ENCODE data around the gene ARL17B. TPM values are rescaled to one million over a fixed set of nuclear protein-coding genes. Genes with fewer than 3 reads are reported as not detected.

Gene ARL17B
- total RNA-seq, 1 experiment from 2014 or later: 24.0 TPM

DNA sequence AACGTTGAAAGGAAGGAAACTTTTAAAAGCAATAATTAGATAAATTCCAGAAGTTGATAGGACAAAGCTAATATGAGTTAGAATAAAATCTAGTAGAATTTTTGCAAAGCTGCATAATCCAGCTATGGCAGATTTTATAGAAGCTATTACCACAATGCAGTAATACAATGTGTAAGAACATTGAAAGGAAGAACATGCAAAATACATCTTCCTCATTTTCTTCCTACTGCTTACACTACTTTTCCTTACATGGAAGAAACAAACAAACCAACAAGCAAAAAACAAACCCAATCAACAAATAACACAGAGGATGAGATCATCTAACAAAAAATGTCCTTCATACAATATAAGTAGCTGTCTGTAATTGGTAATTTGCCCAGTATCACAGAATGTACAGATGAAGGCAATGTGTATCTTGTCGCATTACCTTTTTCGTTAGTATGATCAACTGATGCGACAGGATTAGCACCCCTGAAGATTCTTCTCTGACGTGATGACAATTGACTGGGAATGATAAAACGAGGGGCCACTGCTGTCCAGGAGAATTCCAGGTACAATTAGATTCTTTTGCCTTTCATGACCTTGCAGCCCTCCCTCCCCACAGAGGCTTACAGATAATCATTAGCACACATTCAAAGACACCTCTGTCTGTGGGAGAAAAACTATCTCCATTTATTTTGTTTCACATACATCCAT lies 87.9 kb downstream of the ARL17B start:
- no peaks in the 10 kb centered on the region for H3K4me1 Mint-ChIP-seq
- peaks cover 15% of the 10 kb centered on the region for H3K27me3 Mint-ChIP-seq (ENCODE audit: low read depth)
- DNase-seq (ENCODE audit: low spot score) (no peak), ATAC-seq (no peak)
- ChIA-PET CTCF (no interaction called here), POLR2A (no interaction called here)
- H3K27ac Mint-ChIP-seq: no peak overlapping the region
- H3K4me3 Mint-ChIP-seq: no peak overlapping the region
- H3K36me3 Mint-ChIP-seq: no peaks in the 10 kb centered on the region
- no peaks in the 10 kb centered on the region for H3K9me3 Mint-ChIP-seq
- TF ChIP-seq NFE2L1 (CRISPR knock-in tag; IDR thresholded peaks at IDR 0.05) (no peak), ATF1 (CRISPR knock-in tag; IDR thresholded peaks at IDR 0.05) (no peak), NFATC4 (CRISPR knock-in tag; IDR thresholded peaks at IDR 0.05) (no peak), TP53 (CRISPR knock-in tag; IDR thresholded peaks at IDR 0.05) (no peak), GRHL2 (CRISPR knock-in tag; IDR thresholded peaks at IDR 0.05; ENCODE audit: insufficient replicate concordance, severe bottlenecking) (no peak), ZNF423 (CRISPR knock-in tag; IDR thresholded peaks at IDR 0.05) (no peak), GTF2I (CRISPR knock-in tag; conservative IDR thresholded peaks at IDR 0.05) (no peak), CBFB (CRISPR knock-in tag; IDR thresholded peaks at IDR 0.05; ENCODE audit: low read depth) (no peak), ZNF671 (CRISPR knock-in tag; IDR thresholded peaks at IDR 0.05) (no peak)
- TF ChIP-seq, protein P1, sequence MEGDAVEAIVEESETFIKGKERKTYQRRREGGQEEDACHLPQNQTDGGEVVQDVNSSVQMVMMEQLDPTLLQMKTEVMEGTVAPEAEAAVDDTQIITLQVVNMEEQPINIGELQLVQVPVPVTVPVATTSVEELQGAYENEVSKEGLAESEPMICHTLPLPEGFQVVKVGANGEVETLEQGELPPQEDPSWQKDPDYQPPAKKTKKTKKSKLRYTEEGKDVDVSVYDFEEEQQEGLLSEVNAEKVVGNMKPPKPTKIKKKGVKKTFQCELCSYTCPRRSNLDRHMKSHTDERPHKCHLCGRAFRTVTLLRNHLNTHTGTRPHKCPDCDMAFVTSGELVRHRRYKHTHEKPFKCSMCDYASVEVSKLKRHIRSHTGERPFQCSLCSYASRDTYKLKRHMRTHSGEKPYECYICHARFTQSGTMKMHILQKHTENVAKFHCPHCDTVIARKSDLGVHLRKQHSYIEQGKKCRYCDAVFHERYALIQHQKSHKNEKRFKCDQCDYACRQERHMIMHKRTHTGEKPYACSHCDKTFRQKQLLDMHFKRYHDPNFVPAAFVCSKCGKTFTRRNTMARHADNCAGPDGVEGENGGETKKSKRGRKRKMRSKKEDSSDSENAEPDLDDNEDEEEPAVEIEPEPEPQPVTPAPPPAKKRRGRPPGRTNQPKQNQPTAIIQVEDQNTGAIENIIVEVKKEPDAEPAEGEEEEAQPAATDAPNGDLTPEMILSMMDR (IDR thresholded peaks at IDR 0.05): no peak
- TF ChIP-seq, protein P2, sequence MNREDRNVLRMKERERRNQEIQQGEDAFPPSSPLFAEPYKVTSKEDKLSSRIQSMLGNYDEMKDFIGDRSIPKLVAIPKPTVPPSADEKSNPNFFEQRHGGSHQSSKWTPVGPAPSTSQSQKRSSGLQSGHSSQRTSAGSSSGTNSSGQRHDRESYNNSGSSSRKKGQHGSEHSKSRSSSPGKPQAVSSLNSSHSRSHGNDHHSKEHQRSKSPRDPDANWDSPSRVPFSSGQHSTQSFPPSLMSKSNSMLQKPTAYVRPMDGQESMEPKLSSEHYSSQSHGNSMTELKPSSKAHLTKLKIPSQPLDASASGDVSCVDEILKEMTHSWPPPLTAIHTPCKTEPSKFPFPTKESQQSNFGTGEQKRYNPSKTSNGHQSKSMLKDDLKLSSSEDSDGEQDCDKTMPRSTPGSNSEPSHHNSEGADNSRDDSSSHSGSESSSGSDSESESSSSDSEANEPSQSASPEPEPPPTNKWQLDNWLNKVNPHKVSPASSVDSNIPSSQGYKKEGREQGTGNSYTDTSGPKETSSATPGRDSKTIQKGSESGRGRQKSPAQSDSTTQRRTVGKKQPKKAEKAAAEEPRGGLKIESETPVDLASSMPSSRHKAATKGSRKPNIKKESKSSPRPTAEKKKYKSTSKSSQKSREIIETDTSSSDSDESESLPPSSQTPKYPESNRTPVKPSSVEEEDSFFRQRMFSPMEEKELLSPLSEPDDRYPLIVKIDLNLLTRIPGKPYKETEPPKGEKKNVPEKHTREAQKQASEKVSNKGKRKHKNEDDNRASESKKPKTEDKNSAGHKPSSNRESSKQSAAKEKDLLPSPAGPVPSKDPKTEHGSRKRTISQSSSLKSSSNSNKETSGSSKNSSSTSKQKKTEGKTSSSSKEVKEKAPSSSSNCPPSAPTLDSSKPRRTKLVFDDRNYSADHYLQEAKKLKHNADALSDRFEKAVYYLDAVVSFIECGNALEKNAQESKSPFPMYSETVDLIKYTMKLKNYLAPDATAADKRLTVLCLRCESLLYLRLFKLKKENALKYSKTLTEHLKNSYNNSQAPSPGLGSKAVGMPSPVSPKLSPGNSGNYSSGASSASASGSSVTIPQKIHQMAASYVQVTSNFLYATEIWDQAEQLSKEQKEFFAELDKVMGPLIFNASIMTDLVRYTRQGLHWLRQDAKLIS (CRISPR knock-in tag; IDR thresholded peaks at IDR 0.05; ENCODE audit: borderline replicate concordance): no peak
- TF ChIP-seq, protein P3, sequence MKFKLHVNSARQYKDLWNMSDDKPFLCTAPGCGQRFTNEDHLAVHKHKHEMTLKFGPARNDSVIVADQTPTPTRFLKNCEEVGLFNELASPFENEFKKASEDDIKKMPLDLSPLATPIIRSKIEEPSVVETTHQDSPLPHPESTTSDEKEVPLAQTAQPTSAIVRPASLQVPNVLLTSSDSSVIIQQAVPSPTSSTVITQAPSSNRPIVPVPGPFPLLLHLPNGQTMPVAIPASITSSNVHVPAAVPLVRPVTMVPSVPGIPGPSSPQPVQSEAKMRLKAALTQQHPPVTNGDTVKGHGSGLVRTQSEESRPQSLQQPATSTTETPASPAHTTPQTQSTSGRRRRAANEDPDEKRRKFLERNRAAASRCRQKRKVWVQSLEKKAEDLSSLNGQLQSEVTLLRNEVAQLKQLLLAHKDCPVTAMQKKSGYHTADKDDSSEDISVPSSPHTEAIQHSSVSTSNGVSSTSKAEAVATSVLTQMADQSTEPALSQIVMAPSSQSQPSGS (CRISPR knock-in tag; IDR thresholded peaks at IDR 0.05; ENCODE audit: borderline replicate concordance, low read depth): no peak
- TF ChIP-seq, protein P4, sequence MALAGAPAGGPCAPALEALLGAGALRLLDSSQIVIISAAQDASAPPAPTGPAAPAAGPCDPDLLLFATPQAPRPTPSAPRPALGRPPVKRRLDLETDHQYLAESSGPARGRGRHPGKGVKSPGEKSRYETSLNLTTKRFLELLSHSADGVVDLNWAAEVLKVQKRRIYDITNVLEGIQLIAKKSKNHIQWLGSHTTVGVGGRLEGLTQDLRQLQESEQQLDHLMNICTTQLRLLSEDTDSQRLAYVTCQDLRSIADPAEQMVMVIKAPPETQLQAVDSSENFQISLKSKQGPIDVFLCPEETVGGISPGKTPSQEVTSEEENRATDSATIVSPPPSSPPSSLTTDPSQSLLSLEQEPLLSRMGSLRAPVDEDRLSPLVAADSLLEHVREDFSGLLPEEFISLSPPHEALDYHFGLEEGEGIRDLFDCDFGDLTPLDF (CRISPR knock-in tag; IDR thresholded peaks at IDR 0.05): no peak
- TF ChIP-seq, protein P5, sequence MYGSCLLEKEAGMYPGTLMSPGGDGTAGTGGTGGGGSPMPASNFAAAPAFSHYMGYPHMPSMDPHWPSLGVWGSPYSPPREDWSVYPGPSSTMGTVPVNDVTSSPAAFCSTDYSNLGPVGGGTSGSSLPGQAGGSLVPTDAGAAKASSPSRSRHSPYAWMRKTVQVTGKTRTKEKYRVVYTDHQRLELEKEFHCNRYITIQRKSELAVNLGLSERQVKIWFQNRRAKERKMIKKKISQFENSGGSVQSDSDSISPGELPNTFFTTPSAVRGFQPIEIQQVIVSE (CRISPR knock-in tag; IDR thresholded peaks at IDR 0.05; ENCODE audit: borderline replicate concordance): no peak
- TF ChIP-seq, protein P6, sequence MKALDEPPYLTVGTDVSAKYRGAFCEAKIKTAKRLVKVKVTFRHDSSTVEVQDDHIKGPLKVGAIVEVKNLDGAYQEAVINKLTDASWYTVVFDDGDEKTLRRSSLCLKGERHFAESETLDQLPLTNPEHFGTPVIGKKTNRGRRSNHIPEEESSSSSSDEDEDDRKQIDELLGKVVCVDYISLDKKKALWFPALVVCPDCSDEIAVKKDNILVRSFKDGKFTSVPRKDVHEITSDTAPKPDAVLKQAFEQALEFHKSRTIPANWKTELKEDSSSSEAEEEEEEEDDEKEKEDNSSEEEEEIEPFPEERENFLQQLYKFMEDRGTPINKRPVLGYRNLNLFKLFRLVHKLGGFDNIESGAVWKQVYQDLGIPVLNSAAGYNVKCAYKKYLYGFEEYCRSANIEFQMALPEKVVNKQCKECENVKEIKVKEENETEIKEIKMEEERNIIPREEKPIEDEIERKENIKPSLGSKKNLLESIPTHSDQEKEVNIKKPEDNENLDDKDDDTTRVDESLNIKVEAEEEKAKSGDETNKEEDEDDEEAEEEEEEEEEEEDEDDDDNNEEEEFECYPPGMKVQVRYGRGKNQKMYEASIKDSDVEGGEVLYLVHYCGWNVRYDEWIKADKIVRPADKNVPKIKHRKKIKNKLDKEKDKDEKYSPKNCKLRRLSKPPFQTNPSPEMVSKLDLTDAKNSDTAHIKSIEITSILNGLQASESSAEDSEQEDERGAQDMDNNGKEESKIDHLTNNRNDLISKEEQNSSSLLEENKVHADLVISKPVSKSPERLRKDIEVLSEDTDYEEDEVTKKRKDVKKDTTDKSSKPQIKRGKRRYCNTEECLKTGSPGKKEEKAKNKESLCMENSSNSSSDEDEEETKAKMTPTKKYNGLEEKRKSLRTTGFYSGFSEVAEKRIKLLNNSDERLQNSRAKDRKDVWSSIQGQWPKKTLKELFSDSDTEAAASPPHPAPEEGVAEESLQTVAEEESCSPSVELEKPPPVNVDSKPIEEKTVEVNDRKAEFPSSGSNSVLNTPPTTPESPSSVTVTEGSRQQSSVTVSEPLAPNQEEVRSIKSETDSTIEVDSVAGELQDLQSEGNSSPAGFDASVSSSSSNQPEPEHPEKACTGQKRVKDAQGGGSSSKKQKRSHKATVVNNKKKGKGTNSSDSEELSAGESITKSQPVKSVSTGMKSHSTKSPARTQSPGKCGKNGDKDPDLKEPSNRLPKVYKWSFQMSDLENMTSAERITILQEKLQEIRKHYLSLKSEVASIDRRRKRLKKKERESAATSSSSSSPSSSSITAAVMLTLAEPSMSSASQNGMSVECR (CRISPR knock-in tag; IDR thresholded peaks at IDR 0.05; ENCODE audit: borderline replicate concordance): no peak
- TF ChIP-seq, protein P7, sequence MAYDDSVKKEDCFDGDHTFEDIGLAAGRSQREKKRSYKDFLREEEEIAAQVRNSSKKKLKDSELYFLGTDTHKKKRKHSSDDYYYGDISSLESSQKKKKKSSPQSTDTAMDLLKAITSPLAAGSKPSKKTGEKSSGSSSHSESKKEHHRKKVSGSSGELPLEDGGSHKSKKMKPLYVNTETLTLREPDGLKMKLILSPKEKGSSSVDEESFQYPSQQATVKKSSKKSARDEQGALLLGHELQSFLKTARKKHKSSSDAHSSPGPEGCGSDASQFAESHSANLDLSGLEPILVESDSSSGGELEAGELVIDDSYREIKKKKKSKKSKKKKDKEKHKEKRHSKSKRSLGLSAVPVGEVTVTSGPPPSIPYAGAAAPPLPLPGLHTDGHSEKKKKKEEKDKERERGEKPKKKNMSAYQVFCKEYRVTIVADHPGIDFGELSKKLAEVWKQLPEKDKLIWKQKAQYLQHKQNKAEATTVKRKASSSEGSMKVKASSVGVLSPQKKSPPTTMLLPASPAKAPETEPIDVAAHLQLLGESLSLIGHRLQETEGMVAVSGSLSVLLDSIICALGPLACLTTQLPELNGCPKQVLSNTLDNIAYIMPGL (CRISPR knock-in tag; IDR thresholded peaks at IDR 0.05): no peak
- TF ChIP-seq, protein P8, sequence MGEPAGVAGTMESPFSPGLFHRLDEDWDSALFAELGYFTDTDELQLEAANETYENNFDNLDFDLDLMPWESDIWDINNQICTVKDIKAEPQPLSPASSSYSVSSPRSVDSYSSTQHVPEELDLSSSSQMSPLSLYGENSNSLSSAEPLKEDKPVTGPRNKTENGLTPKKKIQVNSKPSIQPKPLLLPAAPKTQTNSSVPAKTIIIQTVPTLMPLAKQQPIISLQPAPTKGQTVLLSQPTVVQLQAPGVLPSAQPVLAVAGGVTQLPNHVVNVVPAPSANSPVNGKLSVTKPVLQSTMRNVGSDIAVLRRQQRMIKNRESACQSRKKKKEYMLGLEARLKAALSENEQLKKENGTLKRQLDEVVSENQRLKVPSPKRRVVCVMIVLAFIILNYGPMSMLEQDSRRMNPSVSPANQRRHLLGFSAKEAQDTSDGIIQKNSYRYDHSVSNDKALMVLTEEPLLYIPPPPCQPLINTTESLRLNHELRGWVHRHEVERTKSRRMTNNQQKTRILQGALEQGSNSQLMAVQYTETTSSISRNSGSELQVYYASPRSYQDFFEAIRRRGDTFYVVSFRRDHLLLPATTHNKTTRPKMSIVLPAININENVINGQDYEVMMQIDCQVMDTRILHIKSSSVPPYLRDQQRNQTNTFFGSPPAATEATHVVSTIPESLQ (CRISPR knock-in tag; IDR thresholded peaks at IDR 0.05): no peak
- TF ChIP-seq, protein P9, sequence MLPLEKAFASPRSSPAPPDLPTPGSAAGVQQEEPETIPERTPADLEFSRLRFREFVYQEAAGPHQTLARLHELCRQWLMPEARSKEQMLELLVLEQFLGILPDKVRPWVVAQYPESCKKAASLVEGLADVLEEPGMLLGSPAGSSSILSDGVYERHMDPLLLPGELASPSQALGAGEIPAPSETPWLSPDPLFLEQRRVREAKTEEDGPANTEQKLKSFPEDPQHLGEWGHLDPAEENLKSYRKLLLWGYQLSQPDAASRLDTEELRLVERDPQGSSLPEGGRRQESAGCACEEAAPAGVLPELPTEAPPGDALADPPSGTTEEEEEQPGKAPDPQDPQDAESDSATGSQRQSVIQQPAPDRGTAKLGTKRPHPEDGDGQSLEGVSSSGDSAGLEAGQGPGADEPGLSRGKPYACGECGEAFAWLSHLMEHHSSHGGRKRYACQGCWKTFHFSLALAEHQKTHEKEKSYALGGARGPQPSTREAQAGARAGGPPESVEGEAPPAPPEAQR (CRISPR knock-in tag; IDR thresholded peaks at IDR 0.05): no peak

All from WTC11 (cell line).